GM19351 (cell line): ENCODE data around the gene APOOL.
"Not testable (repeated sequence)": the region's sequence is repeated elsewhere in the genome, so short reads cannot be mapped to it uniquely, and the experiment has no call there.

Source experiments
- ATAC-seq: cut with Tn5 transposase; IDR thresholded peaks from one replicate; pipeline ENCODE4 v1.9.1; 2021; ENCODE audit warnings: mild to moderate bottlenecking, moderate library complexity; ENCODE audit not compliant: unreplicated experiment

APOOL gene, protein sequence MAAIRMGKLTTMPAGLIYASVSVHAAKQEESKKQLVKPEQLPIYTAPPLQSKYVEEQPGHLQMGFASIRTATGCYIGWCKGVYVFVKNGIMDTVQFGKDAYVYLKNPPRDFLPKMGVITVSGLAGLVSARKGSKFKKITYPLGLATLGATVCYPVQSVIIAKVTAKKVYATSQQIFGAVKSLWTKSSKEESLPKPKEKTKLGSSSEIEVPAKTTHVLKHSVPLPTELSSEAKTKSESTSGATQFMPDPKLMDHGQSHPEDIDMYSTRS

DNA sequence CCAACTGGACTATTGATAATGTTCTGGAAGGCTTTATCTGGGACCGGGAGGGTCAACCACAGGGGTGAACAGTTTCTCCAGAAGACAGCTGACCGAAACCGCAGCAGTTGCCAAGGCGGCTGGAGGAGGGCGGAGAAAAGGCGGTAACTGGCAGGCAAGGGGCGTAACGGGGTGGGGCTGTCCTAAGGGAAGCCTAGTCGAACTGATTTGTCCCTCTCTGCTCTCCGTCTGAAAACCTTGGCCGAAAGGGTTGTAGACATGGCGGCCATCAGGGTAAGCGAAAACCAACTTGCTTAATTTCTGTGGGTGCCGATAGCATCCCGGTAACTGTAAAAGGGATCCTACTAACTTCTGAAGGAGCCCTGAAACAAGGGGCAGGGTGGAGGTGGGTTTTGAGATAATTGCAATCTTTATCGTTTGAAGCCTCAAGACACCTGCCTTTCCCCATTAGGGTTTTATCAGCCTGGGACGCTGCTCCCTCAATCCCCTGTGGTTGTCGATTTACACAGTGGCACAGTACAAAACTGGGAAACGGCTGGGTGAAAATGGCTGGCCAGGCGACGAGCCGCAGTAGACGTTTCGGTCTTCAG is at the start of gene APOOL:
Gene APOOL, plus strand, starts transcription at position 223 of the 590 bp plus-strand sequence. Its CDS starts 36 bp downstream, at position 259.
- peak; percentile 93 for ATAC-seq

DNA sequence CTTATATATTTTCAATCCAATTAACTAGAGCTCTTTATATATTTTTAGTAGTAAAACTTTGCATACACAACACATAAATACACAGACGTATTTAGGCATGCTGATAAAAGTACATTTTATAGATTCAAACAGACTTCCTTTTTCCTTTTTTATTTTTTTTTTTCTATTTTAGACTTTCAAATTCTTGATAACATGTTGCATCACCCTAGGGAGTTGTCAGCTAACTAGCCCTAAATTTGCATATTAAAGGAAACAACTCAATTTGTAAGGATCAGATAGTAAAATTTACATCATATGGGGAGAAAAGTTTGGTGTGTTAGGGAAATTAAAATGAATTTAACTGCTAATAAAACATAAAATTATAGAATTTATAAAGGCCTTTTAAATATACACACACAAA is 47.4 kb upstream of the APOOL start:
- ATAC-seq: no peak

DNA sequence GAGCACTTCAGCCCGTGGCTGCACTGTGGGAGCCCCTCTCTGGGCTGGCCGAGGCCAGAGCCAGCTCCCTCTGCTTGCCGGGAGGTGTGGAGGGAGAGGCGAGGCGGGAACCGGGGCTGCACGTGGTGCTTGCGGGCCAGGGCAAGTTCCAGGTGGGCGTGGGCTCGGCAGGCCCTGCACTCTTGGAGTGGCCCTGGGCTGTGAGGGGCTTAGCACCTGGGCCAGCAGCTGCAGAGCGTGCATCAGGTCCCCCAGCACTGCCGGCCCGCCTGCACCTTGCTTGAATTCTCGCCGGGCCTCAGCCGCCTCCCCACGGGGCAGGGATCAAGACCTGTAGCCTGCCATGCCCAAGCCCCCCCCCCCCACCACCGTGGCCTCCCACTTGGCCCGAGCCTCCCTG is 28.9 kb upstream of the APOOL start:
- no peak for ATAC-seq

DNA sequence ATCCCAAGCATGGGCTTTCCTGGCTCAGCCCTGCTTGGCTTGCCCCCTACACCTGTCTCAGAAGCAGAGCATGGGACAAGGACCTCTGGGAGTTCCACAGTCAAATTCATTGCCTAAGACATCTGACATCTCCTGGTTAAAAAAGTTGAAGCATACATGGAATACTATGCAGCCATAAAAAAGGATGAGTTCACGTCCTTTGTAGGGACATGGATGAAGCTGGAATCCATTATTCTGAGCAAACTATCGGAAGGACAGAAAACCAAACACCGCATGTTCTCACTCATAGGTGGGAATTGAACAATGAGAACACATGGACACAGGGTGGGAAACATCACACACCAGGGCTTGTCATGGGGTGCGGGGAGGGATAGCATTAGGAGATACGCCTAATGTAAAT is 11.9 kb upstream of the APOOL start:
- ATAC-seq: not testable (repeated sequence)

DNA sequence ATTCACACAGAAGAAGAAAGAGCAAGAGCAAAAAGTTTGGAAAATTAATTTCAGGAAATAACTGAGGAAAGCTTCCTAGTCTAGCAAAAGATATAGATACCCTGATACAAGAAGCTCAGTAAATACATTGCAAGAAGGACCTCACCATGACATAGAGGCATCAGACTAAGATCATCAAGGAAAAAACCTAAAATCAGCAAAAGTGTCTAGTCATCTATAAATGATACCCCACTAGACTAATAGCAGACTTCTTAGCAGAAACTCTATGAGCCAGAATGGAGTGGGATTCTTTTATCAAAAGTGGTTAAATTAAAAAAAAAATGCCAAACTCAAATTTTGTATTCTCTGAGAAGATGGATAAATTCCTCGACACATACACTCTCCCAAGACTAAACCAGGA is 10.5 kb upstream of the APOOL start:
- ATAC-seq: no peak

DNA sequence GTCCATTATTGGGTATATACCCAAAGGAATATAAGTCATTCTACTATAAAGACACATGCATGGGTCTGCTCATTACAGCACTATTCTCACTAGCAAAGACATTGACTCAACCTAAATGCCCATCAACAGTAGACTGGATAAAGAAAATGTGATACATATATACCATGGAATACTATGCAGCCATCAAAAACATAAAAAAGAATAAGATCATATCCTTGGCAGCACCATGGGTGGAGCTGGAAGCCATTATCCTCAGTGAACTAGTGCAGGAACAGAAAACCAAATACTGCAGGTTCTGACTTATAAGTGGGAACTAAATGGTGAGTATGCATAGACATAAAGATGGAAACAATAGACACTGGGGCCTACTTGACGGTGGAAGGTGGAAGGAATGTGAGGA is 2.3 kb upstream of the APOOL start:
- ATAC-seq: no peak

DNA sequence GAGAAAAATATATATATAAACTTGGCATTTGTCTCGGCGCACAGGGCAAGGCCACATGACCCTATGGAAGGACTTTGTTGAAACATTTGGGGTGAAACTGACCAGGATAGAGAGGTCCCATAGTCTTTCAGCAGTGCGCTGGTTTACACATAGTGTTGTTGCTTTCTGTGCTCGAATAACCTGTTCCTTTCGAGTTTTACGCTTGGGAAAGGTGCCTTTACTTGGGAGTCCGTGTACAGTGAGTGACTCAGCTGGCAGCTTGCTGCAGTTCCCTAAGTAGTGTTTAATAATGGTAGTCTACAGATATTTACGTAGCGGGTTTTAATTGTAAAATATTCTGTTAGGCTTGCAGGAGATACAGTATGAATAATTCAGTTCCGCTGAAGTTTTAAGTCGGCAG is 578 bp downstream of the APOOL start:
- peak; percentile 6 for ATAC-seq

DNA sequence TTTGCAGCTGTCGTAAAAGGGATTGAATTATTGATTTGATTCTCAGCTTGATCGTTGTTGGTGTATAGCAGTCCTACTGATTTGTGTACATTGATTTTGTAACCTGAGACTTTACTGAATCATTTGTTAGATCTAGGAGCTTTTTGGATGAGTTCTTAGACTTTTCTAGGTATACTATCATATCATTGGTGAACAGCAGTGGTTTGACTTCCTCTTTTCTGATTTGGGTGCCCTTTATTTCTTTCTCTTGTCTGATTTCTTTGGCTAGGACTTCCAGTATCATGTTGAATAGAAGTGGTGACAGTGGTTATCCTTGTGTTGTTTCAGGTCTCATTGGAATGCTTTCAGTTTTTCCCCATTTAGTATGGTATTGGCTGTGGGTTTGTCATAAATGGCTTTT is 8.4 kb downstream of the APOOL start:
- ATAC-seq: no peak

DNA sequence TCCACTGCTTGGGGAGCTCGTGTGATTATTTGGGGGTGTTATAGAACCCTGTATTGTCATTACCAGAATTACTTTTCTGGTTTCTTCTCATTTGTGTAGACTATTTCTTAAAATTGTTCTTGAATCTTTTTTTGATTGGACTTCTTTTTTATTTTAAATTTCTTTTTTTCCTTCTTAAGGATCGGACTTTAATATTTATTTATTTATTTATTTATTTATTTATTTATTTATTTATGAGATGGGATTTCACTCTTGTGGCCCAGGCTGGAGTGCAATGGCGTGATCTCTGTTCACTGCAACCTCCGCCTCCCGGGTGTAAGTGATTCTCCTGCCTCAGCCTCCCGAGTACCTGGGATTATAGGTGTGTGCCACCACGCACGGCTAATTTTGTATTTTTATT is 11.7 kb downstream of the APOOL start:
- ATAC-seq: not testable (repeated sequence)

DNA sequence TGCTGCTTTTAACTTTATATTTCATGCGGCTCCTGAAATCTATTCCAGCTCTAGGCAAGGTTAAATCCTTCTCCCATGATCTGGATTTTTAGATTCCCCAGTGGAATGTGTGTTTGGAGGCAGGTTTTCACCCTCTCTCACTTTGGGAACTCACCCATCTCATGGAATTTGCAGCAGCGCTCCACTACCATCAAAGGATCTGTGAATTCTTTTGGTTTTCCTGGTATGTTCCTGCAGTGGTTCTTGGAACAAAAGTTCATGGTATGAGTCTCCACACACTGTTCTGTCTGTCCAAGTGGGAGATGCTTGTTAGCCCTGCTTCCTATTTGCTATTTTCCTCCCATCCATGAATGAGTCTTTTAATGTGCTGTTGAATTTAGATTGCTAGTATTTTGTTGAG is 14.0 kb downstream of the APOOL start:
- ATAC-seq: no peak

DNA sequence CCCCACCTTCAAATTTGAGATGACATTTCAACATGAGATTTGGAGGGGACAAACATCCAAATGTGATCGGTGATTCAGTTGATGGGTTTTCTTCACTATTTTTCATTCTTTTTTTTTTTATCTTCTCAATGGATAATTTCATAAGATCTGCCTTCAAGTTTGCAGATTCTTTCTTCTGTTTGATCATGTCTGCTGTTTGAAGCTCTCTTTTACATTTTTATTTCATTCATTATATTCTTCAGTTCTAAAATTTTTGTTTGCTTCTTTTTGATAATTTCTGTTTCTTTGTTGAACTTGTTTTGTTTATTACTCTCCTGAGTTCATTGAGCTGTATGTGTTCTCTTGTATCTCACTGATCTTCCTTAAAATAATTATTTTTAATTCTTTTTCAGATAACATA is 14.8 kb downstream of the APOOL start:
- no peak for ATAC-seq

DNA sequence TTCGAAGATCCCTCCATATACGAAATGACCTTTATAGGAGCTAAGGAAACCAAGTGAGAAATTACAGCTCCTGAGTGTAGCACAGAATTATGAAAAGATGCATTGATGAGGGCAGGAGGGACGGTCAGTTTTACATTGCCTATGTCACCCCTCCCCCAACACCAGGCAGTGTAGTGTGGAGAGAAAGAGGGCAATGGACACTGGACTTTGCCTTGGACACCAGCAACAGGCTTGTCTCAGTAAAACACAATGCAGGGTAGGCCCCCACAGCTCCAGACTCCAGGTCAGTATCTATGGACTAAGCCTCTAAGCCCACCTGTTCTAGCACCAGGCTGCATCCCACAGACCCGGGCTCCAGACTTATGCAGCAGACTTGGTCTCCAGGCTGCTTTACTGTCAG is 16.5 kb downstream of the APOOL start:
- ATAC-seq: no peak

DNA sequence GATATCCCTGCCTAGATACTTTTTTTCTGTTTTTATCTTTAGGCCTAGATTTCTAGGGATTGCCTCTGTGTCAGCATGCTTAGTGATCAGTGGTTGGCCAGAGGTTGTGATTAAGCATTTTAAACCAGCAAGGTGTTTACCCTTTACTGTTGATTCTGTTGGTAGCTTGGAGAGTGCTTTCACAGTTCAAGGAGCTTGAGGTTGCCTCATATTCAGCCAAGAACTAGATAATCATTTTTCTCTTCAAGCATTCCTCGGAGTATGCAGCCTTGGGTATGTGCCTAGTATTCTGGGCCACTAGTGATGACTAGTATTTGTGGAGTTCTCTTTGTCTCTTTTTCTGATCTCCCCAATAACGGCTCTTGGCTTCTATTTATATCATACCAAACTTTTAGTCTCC is 20.4 kb downstream of the APOOL start:
- ATAC-seq: no peak

DNA sequence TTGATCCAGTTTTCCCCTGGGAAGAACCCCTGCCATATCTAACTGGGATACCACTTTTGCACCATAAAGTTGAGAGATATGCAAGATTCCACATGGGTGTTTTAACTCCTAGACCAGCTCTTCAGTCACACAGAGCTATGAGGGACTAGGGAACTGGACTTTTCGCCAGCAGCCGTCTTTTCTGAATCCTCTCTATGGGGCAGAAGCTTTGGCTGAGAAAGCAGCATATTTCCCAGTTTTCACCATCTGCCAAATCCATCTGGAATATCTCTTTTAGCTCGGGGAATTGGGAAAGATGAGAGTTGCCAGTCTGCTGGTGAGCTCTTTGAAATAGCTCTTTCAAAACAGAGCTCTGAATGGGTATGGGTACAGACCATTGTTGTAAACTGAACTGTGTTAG is 20.9 kb downstream of the APOOL start:
- no peak for ATAC-seq

DNA sequence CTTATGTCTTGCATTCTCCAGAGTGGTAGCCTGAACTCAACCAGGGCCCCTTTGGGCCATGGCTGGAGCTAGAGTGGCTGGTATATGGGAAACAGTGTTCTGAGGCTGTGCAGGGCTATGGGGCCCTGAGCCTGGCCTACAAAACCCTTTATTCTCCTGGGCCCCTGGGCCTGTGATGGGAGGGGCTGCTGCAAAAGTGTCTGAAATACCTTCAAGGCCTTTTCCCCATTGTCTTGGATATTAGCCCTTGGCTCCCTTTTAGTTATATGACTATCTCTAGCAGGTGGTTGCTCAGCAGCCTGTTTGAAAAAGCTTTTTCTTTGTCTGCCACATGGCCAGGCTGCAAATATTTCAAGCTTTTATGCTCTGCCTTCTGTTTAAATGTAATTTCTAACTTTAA is 22.5 kb downstream of the APOOL start:
- ATAC-seq: no peak

DNA sequence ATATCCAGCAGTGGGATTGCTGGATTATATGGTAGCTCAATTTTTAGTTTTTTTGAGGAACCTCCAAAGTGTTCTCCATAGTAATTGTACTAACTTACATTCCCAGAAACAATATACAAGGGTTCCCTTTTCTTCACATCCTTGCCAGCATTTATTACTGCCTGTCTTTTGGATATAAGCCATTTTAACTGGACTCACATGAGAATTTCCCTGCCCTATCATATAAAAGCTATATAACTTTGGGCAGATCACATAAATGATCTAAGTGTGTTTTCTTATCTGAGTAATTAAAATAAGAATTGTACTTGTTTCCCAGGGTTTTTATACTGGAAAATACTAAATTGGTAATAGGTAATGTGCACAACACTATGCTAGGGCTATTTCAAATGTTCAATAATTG is 25.4 kb downstream of the APOOL start:
- no peak for ATAC-seq

DNA sequence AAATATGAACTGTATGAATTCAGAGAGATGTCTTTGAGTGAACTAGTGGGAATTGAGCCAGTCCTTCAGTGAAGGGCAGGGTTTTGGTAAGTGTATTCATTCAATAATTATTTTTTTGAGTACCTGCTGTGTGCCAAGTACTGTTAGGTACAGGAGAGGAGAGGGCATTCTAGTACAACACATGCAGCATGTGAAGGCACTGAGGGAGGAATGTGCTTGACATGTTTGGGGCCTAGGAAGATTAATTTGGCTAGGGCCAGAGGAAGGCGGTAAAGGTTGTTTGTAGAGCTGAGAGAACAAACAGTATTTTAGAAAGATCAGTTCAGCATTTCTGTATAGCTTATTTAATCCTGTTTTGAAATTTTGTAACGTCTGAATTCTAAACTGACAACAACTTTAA is 27.8 kb downstream of the APOOL start:
- ATAC-seq: no peak

DNA sequence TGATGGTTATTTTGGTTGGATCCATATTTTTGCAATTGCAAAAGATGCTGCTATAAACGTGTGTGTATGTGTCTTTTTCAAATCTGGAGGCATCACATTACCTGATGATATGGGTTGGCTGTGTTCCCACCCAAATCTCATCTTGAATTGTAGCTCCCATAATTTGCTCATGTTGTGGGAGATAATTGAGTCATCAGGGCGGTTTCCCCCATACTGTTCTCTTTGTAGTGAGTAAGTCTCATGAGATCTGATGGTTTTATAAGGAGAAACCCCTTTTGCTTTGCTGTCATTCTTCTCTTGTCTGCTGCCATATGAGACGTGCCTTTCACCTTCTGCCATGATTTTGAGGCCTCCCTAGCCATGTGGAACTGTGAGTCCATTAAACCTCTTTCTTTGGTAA is 33.4 kb downstream of the APOOL start:
- no peak for ATAC-seq

DNA sequence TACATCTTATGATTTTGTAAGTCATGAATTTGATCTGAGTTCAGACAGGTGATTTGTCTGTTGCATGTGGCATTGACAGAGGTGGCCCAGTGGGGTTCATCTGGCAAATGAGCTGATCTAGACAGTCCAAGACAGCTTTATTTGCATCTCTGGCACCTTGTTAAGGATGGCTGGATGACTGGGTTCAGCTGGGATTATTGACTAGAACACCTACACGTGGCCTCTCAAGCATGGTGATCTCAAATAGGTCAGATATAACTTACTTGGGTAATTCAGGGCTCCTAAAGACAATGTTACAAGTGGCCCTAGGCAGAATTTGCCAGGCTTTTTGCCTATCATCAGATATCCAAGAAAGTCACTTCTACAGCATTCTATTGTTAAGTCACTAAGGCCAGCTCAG is 48.0 kb downstream of the APOOL start:
- no peak for ATAC-seq

DNA sequence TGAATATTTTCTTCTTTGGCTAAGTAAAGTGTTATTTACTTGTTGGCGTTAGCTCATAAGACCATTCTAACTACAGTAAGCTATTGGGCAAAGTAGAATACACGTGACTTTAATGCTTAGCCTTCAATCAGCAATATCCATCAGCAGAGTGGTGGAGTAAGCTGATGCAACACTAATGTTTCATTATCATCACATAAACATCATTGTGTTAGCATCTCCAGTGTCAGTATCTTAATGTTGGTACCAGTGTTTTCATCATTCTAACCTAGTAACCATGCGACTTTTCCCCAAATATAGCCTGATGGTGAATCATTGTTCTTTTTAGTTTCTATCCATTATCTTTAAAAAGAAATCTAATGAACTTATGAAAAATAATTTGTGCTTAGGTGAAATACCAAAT is 48.5 kb downstream of the APOOL start:
- no peak for ATAC-seq

DNA sequence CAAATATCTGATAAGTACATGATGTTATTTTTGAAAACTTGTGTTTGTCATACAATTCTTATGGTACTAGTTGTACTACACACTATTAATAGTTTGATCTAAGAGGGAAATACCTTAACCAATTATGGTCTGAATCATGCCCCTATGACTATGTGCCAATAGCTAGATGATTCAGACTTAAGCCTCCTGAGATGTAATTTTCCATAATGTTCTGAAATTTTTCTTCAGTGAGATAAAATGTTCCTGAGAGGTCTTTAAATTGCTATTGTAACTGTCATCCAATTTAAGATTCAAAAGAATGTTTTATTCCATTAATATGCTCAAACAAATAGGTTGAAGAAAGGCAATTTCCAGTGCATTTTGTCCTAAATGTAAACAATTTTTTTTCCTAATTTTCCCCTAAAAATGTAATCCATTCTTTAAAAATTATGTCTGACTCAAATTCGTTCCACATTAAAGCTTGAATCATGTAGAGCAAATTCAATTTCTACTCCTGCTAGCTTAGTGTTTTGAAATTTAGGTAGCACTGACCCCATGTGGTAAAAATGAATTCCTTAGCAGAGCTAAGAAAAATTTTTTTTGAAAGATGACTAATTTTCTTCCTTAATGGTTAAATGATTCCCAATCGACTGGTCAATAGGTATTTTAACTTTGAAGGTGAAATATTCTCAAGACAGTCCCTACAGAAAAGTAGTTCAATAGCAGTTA is 49.1 kb downstream of the APOOL start:
- no peak for ATAC-seq

DNA sequence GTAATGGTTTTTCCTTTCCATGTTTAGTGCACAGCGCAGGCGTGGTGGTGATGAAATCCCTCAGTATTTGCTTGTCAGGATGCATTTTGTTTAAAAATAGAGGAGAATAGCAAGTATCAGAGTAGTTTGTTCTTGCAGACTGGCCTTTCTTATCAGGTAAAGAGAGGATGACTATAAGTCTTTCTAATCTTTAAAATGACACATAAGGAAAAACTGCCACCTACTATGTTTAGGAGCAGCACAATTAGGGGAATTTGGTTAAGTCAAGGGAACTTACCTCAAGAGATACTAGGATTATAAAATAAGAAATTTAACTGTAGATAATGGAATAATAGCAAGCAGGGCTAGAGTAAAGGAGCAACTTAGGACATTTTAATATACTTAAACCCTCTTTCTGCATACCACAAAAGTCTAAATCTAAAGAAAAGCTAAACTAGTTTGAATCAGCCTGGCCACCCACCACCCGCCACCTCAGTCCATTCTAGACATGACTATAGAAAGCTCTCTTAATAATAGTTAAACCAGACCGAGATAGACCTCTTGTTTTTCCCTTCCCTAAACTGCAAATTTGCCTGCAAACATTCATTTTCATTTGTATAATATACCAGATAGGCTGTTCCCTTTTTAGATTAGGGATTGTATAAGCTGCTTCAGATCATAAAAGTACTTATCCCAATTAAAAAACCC is 62.0 kb downstream of the APOOL start:
- peak; percentile 80 for ATAC-seq
